GM06990 (cell line): ENCODE measurements around the gene RAI14.

Experiments used
- DNase-seq: peaks from one replicate; pipeline ENCODE4 v3.0.0-alpha.2; 2011; ENCODE audit not compliant: insufficient read length; ENCODE audit errors: extremely low read depth
- H3K27me3 ChIP-seq: replicated peaks from 2 replicates; pipeline ENCODE4 v1.6.0; 2011; ENCODE audit warnings: low read length; ENCODE audit not compliant: control insufficient read depth, insufficient read depth
- H3K36me3 ChIP-seq: 2 replicates; pipeline ENCODE4 v1.5.1; 2011; ENCODE audit warnings: low read length; ENCODE audit not compliant: control insufficient read depth, insufficient read depth
- H3K4me3 ChIP-seq: replicated peaks from 2 replicates; pipeline ENCODE4 v1.5.1; 2011; ENCODE audit warnings: low read depth, mild to moderate bottlenecking, control low read depth, low read length
- TF ChIP-seq, protein P1 (sequence below): IDR thresholded peaks from 2 replicates; pipeline ENCODE4 v1.5.1; 2011; ENCODE audit warnings: low read length, control low read depth, mild to moderate bottlenecking, inconsistent platforms; ENCODE audit not compliant: insufficient read depth, poor library complexity, severe bottlenecking

The RAI14 gene

DNA sequence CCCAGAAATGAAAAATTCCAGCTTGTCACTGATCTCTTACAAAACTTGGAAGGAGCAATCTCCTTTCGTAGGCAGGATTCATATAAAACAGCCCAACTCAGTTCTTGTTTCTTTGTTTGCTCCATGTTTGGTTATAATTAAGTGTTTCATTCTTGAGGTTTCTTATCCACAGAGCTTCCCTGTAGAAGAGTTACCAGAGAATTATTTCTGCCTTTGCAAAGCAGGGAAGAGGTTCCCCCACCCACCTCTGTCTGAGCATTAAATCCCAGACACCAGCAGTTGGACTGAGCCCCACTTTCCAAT is 34.1 kb upstream of the RAI14 start:
- H3K36me3 ChIP-seq = no peaks in the 10 kb centered on the region
- no peak overlapping the region for H3K4me3 ChIP-seq
- TF ChIP-seq, protein P1, sequence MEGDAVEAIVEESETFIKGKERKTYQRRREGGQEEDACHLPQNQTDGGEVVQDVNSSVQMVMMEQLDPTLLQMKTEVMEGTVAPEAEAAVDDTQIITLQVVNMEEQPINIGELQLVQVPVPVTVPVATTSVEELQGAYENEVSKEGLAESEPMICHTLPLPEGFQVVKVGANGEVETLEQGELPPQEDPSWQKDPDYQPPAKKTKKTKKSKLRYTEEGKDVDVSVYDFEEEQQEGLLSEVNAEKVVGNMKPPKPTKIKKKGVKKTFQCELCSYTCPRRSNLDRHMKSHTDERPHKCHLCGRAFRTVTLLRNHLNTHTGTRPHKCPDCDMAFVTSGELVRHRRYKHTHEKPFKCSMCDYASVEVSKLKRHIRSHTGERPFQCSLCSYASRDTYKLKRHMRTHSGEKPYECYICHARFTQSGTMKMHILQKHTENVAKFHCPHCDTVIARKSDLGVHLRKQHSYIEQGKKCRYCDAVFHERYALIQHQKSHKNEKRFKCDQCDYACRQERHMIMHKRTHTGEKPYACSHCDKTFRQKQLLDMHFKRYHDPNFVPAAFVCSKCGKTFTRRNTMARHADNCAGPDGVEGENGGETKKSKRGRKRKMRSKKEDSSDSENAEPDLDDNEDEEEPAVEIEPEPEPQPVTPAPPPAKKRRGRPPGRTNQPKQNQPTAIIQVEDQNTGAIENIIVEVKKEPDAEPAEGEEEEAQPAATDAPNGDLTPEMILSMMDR = no peak
- DNase-seq = no peak
- H3K27me3 ChIP-seq = no peaks in the 10 kb centered on the region

DNA sequence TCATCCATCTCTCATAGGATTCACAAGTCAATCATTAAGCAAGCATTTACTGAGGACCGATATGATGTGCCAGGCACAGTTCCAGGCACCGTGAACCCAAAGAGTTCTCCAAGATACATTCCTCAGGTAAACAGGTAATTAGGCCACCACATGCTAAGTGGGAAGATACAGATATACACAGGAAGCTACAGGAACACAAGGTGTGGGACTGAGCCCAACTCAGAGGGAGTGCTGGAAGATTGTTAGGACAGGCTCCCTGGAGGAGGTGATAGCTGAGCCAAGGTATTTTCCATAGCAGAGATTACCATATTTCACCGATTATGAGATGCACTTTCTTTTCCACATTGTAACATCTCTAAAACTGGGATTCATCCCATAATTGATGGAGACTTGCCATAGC is 31.4 kb upstream of the RAI14 start:
- no peaks in the 10 kb centered on the region for H3K36me3 ChIP-seq
- TF ChIP-seq, protein P1 = no peak
- no peaks in the 10 kb centered on the region for H3K27me3 ChIP-seq
- H3K4me3 ChIP-seq = no peak overlapping the region
- DNase-seq = no peak

DNA sequence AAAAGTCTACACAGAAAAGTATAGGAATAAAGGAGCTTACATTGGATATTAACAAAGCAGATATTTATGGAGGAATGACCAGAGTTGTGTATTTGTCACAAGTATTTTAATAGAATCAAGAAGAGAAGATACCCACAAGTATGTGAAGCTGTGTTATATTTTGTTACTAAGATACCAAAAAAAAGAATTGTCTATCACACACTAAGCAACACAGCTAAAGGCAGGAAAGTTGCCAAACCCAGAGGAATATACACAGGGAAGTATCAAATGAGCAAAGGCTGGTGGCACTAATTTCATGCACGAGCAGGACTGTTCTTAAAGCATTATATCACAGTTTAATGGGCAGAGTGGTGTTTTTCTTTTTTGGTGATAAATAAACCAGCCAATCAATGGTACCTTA is 30.9 kb upstream of the RAI14 start:
- H3K27me3 ChIP-seq = no peaks in the 10 kb centered on the region
- TF ChIP-seq, protein P1 = no peak
- no peaks in the 10 kb centered on the region for H3K36me3 ChIP-seq
- DNase-seq = no peak
- no peak overlapping the region for H3K4me3 ChIP-seq

DNA sequence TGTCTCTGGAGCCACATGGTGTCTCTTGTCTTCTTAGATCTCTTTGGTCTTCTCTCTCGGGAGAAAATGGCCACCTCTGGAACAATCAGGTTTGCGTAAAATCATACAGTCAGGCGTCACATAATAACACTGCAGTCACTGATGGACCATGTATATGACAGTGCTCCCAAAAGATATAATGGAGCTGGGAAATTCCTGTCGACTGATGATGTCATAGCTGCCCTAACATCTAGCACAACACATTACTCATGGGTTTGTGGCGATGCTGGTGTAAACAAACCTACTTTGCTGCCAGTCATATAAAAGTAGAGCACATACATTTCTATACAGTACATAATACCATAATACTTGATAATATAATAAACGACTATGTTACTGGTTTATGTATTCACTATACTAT is 30.1 kb upstream of the RAI14 start:
- no peak for DNase-seq
- Histone ChIP-seq H3K4me3 (no peak overlapping the region), H3K27me3 (no peaks in the 10 kb centered on the region), H3K36me3 (no peaks in the 10 kb centered on the region)
- TF ChIP-seq, protein P1 = no peak

DNA sequence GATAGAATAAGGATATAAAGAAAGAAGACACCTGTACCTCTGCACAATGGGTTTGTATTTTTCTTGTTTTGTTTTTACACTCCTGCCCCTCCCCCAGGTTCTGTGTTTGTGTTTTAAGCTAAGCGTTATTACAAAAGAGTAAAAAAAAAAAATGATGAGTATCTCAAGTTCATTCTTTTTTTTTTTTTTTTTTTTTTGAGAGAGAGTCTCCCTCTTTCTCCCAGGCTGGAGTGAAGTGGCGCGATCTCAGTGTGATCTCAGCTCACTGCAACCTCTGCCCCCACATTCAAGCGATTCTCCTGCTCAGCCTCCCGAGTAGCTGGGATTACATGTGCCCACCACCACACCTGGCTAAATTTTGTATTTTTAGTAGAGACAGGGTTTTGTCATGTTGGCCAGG is 29.4 kb upstream of the RAI14 start:
- TF ChIP-seq, protein P1 = no peak
- no peaks in the 10 kb centered on the region for H3K27me3 ChIP-seq

DNA sequence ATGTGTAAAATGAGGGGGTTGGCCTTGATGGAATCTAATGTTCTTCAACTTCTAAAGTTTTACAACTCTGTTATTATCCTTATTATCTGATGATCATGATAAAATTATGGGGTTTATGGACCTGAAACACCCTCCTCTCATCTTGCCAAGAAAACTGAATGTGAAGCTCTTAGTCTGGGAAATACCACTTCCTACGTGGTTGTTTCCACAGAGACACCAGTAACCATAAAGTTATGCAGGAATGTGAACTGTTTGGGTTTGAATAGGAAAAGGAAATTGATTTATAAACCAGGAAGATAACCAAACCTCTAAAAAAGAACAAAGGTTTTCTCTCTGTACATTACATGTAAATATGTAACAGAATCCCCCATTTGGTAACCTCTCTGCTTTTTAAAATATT is 28.3 kb upstream of the RAI14 start:
- DNase-seq = no peak
- Histone ChIP-seq H3K4me3 (no peak overlapping the region), H3K36me3 (no peaks in the 10 kb centered on the region), H3K27me3 (no peaks in the 10 kb centered on the region)
- TF ChIP-seq, protein P1 = no peak

More for the DNA sequence above, 29.4 kb upstream of the RAI14 start:
- Histone ChIP-seq H3K36me3 (no peaks in the 10 kb centered on the region), H3K4me3 (no peak overlapping the region)
- DNase-seq = no peak
